Measurements from ENCODE around the gene SDF2L1. TPM values are rescaled to one million over a fixed set of nuclear protein-coding genes. Genes with fewer than 3 reads are reported as not detected.

The SDF2L1 gene
- total RNA-seq, 1 donor from 2014 or later, result 32.7 TPM

- DNase-seq (ENCODE audit: low read depth in 2 of 2), result no peak
Measured at GRCh38 chr22:21622011-21622918, 19.8 kb upstream of the SDF2L1 start.

GRCh38 chr22:21622919-21623647 lies 19.0 kb upstream of the SDF2L1 start:
- no peak for DNase-seq (ENCODE audit: low read depth in 2 of 2)

- DNase-seq (ENCODE audit: low read depth in 2 of 2), result no peak
Measured at GRCh38 chr22:21623648-21623970, 18.5 kb upstream of the SDF2L1 start.

GRCh38 chr22:21624120-21624879 lies 17.8 kb upstream of the SDF2L1 start:
- peak in 1 of 2 donors; percentile 27 for DNase-seq (ENCODE audit: low read depth in 2 of 2)

- no peak for DNase-seq (ENCODE audit: low read depth in 2 of 2)
Measured at GRCh38 chr22:21624880-21625791, 17.0 kb upstream of the SDF2L1 start.

- no peak for DNase-seq (ENCODE audit: low read depth in 2 of 2)
Measured at GRCh38 chr22:21626073-21626734, 15.9 kb upstream of the SDF2L1 start.

GRCh38 chr22:21626735-21627469 lies 15.2 kb upstream of the SDF2L1 start:
- no peak for DNase-seq (ENCODE audit: low read depth in 2 of 2)

GRCh38 chr22:21628386-21629254 lies 13.5 kb upstream of the SDF2L1 start:
- no peak for DNase-seq (ENCODE audit: low read depth in 2 of 2)

- DNase-seq (ENCODE audit: low read depth in 2 of 2), result peak; percentile 93 to 97
Measured at GRCh38 chr22:21629255-21630149, 12.6 kb upstream of the SDF2L1 start, which contains the start of gene YDJC. Gene YDJC (minus strand): TSS chr22:21630022. CDS start chr22:21630014, 8 bp downstream.

- no peak for DNase-seq (ENCODE audit: low read depth in 2 of 2)
Measured at GRCh38 chr22:21631025-21631424, 11.1 kb upstream of the SDF2L1 start.

GRCh38 chr22:21632237-21632895 lies 9.7 kb upstream of the SDF2L1 start, which contains the start of gene CCDC116:
Gene CCDC116 (plus strand): TSS chr22:21632760. CDS start chr22:21633182, 422 bp downstream.
- peak in 1 of 2 donors; percentile 27 for DNase-seq (ENCODE audit: low read depth in 2 of 2)

GRCh38 chr22:21632931-21633330 lies 9.2 kb upstream of the SDF2L1 start:
- DNase-seq (ENCODE audit: low read depth in 2 of 2), result no peak

GRCh38 chr22:21633481-21633880 lies 8.6 kb upstream of the SDF2L1 start:
- no peak for DNase-seq (ENCODE audit: low read depth in 2 of 2)

- DNase-seq (ENCODE audit: low read depth in 2 of 2), result no peak
Measured at GRCh38 chr22:21634081-21634480, 8.0 kb upstream of the SDF2L1 start.

GRCh38 chr22:21634844-21635243 lies 7.3 kb upstream of the SDF2L1 start:
- no peak for DNase-seq (ENCODE audit: low read depth in 2 of 2)

- DNase-seq (ENCODE audit: low read depth in 2 of 2), result no peak
Measured at GRCh38 chr22:21635771-21636510, 6.2 kb upstream of the SDF2L1 start.
